HTR-8/SVneo (cell line): ENCODE measurements around the gene GALNT7.

ENCODE experiments used
- DNase-seq: peaks from one replicate; pipeline ENCODE4 v3.0.0; 2011; ENCODE audit warnings: low spot score, mixed read lengths; ENCODE audit not compliant: insufficient read length
- FAIRE-seq: peaks from 2 replicates; lab custom pipeline; 2011; peaks lifted over from hg19 to GRCh38; lab: Jason Lieb, UNC

GALNT7 gene

DNA sequence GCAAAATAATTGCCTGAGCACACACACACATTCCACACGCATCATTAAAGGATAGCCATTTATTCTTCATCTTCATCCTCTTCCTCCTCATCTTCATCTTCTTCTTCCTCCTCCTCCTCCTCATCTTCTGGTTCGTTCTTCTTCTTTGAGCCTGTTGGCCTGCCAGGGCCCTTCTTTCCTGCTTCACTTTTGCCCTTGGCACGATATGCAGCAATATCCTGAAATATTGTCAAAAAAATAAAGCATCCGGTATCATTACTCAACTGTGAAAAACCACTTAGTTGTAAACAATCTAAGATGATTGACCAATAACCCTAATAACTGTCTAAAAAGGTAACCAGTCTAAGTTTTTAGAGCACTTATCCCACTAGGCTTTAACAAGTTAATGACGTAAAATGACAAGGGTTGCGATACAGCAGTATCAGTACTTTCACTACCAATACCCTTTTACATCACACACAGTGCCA is 163.4 kb downstream of the GALNT7 start:
- no peak for FAIRE-seq
- DNase-seq = no peak

GRCh38 chr4:173332963-173333657 is 164.5 kb downstream of the GALNT7 start:
- DNase-seq (no peak), FAIRE-seq (no peak)

DNA sequence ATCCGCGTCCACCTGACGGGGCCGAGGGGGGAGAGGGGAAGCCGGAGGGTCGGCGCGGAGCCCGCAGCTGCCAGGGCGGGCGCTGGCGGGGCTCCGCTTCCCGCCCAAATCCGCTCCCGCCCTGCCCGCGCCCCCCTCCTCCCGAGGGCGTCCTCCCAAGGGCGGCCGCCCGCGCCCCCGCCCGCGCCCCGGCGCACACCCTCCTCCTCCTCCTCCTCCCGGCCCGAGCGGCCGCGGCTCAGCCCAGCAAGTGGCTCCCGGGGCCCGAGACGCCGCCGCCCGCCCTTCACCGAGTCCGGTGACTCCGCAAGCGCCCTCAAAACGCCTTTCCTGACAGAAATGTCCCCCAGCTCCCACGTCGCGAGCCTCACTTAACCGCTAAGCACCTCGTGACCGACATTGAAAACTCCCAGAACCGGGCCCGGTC is 165.1 kb downstream of the GALNT7 start:
- DNase-seq (no peak), FAIRE-seq (no peak)

DNA sequence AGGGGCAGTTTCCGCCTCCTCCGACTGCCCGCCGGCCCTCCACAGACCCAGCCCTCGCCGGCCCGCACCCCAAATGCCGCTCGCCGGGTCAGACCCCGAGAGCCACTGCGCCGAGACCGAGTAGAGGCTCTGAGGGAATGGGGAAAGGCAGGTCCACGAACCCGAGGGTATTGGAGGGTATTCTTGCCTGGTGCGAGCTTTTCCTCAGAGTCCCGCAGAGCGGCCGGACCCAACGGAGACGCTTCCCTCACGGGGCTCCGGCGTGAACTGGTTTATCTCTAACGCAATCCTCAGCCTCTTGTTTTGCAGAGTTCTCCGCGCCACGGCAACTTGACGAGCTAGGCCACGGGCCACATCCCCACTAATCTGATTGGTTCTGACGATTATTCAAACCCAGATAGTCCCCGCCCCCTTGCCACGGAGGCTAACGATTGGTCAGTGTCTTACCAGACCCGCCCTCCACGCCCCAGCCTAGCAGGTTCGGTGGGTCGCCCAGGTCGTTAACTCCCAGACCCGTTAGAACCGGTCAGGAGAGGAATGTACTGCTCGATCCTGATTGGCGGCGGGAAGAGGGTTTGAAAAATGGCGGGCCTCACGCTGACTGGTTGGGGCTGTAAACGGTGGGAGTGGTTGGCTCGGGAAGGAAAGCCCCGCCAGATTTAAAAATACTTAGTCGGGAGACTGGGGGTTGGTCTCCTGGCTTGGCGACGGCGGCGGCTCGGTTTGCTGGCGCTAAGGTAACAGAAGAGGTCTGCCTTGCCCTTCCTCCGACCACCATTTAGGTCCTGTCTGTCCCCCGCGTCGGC is 165.7 kb downstream of the GALNT7 start, which contains the start of gene HMGB2:
Gene HMGB2 (minus strand): TSS at position 274 of the 806 bp plus-strand sequence. CDS start 709 bp downstream, outside the sequence.
- DNase-seq = peak; percentile 99
- FAIRE-seq = peak; percentile 98

DNA sequence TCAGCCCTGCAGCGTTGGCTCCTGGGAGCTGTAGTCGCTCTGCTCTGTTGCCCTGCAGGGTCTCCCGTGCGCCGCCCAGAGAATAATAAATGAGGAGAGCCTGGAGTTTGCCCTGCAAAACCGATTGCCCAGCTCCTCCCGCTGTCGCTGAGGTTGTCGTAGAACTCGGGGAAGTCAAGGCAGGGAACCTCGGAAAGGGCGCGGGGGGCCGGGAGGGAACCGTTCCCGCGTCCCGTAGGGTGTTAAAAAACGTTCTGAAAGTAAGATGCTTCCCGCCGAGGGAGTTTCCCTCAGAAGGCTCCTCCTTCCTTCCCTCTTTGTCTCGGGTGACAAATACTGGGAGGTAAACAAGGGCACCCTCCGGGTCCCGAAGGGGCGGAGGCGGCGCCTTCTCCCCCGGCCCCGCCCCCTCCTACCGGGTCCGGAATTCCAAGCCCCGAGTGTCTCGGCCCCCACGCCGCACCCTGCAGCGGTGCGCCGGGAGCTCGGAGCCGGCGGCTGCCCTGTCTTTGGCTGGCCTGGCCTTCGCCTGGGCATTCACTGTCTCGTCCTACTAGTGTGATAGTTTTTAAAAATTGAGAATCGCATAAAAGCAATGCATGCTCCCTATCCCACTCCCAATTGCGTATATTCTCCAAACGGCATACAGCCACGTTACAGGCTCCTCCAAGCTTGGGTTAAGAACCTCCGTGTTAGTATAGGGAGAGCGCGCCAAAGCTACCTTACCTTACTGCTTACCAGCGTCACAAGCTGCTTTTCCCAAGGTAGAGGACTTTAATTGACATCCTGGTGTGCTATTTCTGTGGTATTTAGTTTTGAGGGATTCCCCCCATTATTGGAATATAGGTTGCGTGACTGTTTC is 166.5 kb downstream of the GALNT7 start:
- DNase-seq (peak; percentile 93), FAIRE-seq (peak; percentile 66)

GRCh38 chr4:173337463-173337862 is 168.9 kb downstream of the GALNT7 start:
- DNase-seq = no peak

DNA sequence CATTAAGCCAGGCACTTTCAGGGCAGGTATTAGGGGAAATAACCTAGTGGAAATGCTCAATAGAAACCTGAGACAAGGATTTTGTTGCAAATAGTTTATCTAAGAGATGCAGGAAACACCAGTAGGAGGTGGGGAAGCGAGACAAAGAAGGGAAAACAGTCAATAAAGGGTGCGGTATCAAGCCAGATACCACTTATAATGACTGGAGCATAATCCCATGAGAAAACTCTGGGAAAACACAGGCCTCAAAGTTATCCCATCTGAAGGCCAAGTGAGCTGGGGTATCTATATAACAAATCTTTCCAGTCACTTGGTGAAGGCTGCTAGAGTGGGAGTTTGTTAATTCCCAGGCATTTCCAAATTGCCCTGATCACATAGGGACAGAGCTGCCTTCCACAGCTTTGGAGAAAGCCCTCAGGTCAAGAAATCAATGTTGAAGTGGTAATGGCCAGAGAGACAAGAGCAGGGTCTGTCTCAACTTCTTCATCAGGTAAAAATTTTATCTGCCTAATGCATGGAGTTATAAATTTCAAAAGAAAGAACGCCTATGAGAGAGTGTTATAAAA is 175.3 kb downstream of the GALNT7 start:
- no peak for DNase-seq
- no peak for FAIRE-seq

More at GRCh38 chr4:173337463-173337862, 168.9 kb downstream of the GALNT7 start:
- no peak for FAIRE-seq

GRCh38 chr4:173345648-173346047 is 177.0 kb downstream of the GALNT7 start:
- FAIRE-seq (no peak), DNase-seq (no peak)

- peak; percentile 86 for FAIRE-seq
- DNase-seq = peak; percentile 68
Measured at GRCh38 chr4:173346074-173346473, 177.5 kb downstream of the GALNT7 start.

- FAIRE-seq = peak; percentile 33
Measured at GRCh38 chr4:173347467-173347866, 178.9 kb downstream of the GALNT7 start.

DNA sequence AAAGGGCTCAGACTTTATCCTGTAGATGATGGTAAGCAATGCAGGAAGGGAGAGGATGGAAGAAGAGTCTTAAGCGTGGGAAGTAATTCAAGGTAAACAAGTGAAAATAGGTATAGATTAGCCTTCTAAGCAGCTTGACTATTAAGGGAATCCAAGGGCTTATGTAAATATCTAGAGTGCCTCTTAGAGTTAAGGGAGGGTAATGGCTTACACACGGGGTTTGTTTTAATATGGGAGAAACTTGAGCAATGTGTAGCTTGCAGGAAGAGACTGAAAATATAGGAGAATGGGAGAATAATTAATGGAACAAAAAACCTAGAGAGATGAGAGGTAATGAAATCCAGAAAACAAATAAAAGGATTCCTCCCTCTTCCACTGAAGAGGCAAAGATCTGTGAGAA is 189.3 kb downstream of the GALNT7 start:
- FAIRE-seq = no peak
- DNase-seq = no peak

More at GRCh38 chr4:173347467-173347866, 178.9 kb downstream of the GALNT7 start:
- no peak for DNase-seq

DNA sequence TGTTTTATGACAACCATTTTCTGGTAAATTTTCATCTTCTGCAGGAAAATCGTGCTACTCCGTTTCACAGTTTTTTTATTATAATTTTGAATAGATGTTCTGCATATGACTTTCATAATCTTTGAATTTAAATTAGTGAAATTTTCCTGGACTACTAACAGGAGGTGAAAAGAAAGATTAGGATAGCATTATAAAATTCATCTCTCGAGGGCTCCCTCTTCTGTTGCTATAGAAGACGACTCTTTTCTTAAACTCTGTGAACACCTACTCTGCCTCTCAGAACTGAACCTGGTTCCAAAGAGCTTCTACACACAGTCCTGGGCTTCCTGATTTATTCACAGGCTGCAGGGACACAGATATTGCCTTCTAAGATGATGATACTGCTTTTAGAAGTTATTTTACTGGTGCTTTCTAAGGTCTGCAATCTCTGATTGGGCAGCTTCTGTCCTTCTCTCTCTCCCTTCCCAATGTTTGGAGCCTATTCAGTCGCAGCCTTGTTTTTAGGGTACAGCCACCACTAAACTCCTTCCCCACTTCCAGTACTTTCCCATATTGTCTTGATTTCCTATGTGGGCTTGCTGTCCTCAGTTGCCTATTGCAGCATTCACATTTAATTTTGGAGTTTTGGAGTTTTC is 192.1 kb downstream of the GALNT7 start:
- DNase-seq = peak; percentile 19
- FAIRE-seq = no peak

GRCh38 chr4:173362666-173363065 is 194.1 kb downstream of the GALNT7 start:
- no peak for FAIRE-seq
- DNase-seq = no peak

DNA sequence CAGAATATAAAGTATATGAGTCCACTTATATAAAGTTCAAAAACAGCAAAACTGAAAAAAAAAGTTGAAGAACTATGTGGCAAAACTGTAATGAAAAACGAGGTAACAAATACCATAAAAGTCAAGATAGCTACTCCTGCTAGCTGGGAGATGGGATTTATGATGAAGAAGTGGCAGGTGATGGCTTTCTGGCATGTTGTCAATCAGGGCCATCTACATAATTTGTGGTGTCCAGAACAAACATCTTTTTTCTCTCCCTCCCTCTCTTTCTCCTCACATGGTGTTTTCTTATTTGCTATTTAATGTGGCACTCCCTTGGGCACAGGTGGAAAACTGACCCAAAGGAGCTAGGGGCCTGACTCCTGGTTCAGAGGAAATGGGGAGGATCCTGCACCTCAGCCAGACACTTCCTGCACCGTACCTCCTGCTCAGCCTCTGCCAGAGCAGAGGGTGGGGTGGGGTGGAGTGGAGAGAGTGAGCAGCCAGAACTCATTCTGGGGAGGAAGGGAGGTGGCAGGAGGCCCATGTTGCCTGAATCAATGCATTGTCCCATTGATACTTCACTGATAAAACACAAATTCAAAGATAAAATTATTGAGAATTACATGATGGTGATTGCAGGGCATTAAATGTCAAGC is 196.9 kb downstream of the GALNT7 start:
- DNase-seq = no peak
- FAIRE-seq = no peak

DNA sequence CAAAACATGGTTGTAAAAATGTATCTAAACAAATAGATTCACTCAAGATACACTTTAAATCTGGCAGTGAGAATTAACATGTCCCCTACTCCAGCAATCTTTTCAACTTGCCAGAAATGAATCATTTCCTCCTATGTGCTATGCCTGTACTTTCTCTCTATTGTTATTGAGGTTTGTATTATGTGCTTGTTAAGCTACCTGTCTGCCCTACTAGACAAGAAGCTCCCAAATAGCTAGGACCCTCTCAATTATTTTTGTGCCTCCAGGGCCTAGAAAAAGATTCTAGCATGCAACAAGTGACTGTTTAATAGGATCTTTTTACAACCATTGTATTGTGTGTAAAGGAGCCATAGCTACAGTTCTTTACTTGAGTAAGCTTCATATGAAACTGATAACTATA is 198.7 kb downstream of the GALNT7 start:
- DNase-seq (no peak), FAIRE-seq (no peak)

DNA sequence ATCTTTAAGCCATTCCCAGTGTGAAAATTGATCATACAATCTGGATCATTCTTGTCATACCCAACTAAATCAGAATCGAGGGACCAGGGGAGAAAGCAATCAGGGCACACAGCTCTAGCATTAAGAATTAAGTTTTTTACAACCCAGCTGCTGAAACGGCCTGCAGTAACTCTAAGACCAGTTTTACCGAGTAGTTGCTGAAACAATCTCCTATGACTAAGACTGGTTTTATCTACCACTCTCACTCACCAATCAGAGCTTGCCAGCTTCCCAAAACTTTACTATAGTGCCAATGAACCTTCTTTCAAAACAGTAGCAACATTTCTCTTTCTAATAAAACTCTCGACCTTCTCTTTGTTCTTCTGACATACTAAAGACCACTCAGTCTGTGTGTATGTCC is 199.3 kb downstream of the GALNT7 start:
- no peak for DNase-seq
- FAIRE-seq = no peak

DNA sequence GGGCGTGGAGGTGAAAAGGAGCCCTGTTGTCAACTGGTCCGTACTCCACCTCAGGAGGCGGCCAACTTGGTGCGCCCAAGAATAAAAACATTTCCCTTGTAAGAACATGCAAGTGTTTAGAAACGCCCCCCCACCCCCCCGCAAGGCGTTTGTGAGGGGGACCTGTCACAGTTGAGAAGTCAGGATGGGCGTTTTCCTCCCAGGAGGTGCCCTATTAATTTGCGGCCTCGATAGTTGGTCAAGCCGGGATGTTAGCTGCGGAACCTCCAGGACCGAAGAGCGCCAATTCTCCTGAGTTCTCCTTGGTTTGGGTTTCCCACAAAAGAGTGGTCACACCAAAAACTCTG is 201.5 kb downstream of the GALNT7 start:
- FAIRE-seq = no peak

GRCh38 chr4:173370477-173371291 is 202.1 kb downstream of the GALNT7 start, which contains the start of gene SAP30:
TSS of gene SAP30 (plus strand) at chr4:173370954. CDS start at chr4:173371183, 229 bp downstream.
- DNase-seq (peak; percentile 95), FAIRE-seq (peak; percentile 96)

More for the DNA sequence above, 201.5 kb downstream of the GALNT7 start:
- DNase-seq = peak; percentile 40
